Left lobe of liver (tissue), 2 donors: ENCODE measurements around the gene DDAH1. TPM values are rescaled to one million over a fixed set of nuclear protein-coding genes. Genes with fewer than 3 reads are reported as not detected.

Experiments
- ATAC-seq: fragments of 200-7000 bp; cut with Tn5 transposase; one replicate; pipeline ENCODE4 v1.9.1; 2020; ENCODE audit warnings: mild to moderate bottlenecking, moderate library complexity
- DNase-seq: peaks from one replicate; pipeline ENCODE4 v3.0.0-alpha.2; 2020; ENCODE audit warnings: low spot score
- total RNA-seq: library from RNA; stranded (reverse); gene quantifications from one replicate; pipeline ENCODE4 v1.2.1, GENCODE V29; 2021
- donor health status: DM: no; HTN: no; CAD: no; lungs with moderate emphysema.
- donor health status: DM: no; HTN: yes; CAD: no.

DDAH1 gene
- total RNA-seq, 1 donor from 2014 or later: 70.6 TPM

DNA sequence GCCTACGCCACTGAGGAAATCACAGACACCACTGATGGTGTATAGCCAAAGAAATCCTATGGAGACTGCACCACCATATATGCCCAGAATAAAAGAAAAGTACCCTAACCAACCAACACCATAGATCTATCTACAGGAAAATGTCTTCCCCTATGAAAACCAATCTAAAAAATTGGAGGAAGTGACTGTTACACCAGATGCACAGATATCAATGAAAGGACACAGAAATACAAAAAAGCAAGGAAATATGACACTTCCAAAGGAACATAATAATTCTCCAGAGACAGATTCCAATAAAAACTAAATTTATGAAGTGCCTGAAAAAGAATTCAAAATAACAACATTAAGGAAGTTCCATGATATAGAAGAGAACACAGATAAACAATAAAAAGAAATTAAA, 131.8 kb downstream of the DDAH1 start:
- no peak for ATAC-seq
- DNase-seq: no peak

- no peak for ATAC-seq
- no peak for DNase-seq
Observed at GRCh38 chr1:85332575-85332974, 132.4 kb downstream of the DDAH1 start.

GRCh38 chr1:85330711-85331290, 134.2 kb downstream of the DDAH1 start:
- no peak for ATAC-seq
- no peak for DNase-seq

- DNase-seq (no peak), ATAC-seq (no peak)
Observed at GRCh38 chr1:85330214-85330631, 134.7 kb downstream of the DDAH1 start.

DNA sequence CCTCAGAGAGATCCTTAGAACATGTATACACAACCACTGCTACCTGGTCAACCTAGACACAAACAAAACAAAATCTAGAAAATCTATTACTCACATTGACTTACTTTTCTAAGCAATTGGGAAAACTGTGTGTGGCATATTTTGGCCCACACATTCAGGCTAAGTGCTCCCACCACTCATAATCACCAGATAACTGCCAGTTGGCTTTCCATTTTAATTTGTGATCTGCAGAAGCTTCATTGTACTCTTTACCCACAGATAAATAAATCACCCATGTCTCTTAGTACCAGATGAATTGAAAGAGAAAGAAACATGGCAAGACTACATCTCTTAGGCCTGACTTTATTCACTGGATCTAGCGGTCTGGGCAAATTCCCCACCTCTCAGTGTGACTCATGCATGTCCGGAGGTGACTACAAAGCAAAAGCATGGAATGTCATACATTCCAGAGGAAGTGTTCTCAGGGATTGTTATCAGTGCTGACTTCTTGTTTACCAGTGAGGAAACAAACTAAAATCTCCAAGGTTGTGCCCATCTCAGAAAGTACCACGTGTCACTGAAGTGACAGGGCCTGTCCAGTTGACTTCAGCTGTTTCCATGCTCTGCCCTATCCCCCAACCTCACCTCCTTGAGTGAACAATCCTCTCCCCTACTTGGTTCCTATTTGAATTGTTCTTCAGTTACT, 136.1 kb downstream of the DDAH1 start:
- no peak for DNase-seq
- no peak for ATAC-seq

DNA sequence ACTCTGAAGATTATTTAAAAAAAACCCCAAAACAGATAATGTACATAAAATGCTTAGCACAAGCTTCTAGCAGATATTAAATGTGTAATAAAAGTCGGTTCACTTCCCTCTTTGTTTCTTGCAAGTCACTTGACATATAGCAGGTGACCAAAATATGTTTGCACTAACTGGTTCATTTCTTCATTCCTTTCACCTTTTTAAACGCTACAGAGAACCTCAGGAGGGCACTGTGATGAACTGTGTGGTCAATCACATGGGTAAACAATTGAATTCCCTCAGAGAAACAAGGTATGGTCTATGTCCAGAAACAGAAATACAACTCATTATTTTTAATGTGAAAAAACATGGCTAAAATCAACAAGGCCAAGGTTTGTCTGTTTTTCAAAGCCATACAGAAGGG, 137.2 kb downstream of the DDAH1 start:
- ATAC-seq: no peak
- no peak for DNase-seq

- ATAC-seq (no peak), DNase-seq (no peak)
Observed at GRCh38 chr1:85326851-85327250, 138.1 kb downstream of the DDAH1 start.

GRCh38 chr1:85326336-85326735, 138.6 kb downstream of the DDAH1 start:
- peak; percentile 31 for ATAC-seq

GRCh38 chr1:85325920-85326319, 139.0 kb downstream of the DDAH1 start:
- ATAC-seq (peak; percentile 78), DNase-seq (no peak)

More at GRCh38 chr1:85326336-85326735, 138.6 kb downstream of the DDAH1 start:
- no peak for DNase-seq

GRCh38 chr1:85323770-85324169, 141.2 kb downstream of the DDAH1 start:
- DNase-seq (no peak), ATAC-seq (no peak)

GRCh38 chr1:85322655-85323054, 142.3 kb downstream of the DDAH1 start:
- DNase-seq: no peak
- no peak for ATAC-seq

DNA sequence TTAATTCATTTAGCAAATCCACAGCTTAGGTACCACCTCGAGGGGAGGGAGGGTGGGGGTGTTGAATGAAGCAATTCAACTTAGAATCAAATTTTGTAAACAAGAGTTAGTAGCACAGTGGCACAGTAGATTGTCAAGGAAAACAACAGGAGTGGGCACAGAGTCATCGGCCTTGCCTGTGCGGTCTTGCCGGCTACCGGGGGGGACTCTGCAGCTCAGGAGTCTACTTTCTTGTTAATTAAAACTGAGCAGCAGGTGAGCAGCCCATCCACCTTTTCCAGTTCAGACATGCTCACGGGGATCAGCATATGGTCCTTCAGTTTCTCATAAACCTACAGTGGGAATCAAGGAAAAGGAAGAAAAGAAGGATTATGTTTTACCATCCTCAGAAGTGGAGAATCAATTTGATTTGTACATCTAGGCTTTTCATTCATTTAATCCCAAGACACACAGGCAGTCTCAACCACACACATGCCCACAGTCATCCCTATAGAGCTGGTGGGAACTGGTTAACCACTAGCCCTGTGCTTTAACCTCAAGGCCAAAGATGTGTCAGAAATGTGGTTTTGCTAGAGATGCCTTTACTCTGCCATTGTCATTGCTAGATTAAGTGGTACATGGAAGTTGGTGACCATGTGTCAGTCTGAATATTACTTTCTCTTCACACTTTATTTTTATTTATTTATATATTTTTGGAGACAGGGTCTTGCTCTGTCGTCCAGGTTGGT, 143.6 kb downstream of the DDAH1 start:
- DNase-seq: no peak
- ATAC-seq: no peak

DNA sequence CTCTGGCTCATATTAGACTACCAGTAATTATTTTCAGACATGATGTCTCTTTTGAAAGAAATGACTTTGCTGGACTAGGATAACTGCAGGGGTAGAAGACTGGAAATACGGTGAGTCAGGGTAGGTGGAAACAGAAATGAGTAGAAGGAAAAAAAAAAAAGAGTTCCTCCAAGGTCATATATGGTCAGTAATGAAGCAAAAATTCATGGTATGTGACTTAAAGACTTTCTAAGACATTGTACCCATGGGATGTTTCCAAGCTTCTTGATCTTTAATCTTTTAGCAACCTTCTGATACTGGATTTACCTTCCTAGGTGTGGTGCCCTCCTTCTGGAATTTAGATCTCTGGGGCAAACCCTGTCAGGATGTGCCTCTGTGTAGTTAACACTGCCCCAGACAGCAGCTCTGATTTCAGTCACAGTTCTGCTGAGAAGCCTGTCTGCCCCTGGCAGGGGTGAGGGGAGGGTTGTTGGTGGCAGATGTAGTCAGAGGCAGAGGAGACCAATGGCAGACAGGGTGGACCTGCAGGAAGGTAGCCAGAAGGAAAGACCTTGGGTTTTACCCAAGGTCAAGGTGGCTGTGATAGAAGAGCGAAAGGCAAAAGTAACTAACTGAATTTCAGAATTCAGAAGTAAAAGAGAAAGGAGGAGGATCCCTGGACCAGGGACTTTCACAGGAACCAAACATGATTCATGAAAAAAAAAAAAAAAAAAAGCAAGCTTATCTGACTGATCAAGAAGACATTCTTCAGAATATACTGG, 144.4 kb downstream of the DDAH1 start:
- ATAC-seq: no peak

DNA sequence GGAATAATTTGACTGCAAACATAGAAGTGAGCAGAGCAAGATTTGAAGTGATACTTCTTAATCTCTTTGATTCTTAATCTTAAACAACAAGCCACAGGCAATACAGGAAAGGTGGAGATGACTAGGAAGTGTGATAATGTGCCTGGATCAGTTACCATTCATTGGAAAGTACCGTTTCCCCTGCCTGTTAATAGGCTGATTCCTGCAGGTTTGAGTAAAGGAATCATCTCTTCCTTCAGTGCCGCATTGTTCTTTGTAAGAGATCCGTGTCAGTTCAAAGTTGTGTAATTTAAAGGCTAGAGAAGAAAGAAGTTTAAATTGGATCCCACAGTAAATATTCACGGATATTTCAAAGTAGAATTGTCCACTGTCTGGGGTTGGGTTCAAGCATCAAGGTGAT, 145.0 kb downstream of the DDAH1 start:
- ATAC-seq (no peak), DNase-seq (no peak)

More for the DNA sequence above, 144.4 kb downstream of the DDAH1 start:
- DNase-seq: no peak

GRCh38 chr1:85319491-85319890, 145.5 kb downstream of the DDAH1 start:
- DNase-seq (no peak), ATAC-seq (no peak)

GRCh38 chr1:85318217-85318616, 146.7 kb downstream of the DDAH1 start:
- DNase-seq (no peak), ATAC-seq (no peak)

GRCh38 chr1:85317560-85317959, 147.4 kb downstream of the DDAH1 start:
- ATAC-seq (no peak), DNase-seq (no peak)

GRCh38 chr1:85316321-85316720, 148.6 kb downstream of the DDAH1 start:
- DNase-seq (no peak), ATAC-seq (no peak)

GRCh38 chr1:85315789-85316188, 149.2 kb downstream of the DDAH1 start:
- no peak for ATAC-seq
- no peak for DNase-seq

GRCh38 chr1:85314726-85315125, 150.2 kb downstream of the DDAH1 start:
- ATAC-seq: no peak
- DNase-seq: no peak
